SK-N-SH (cell line): ENCODE measurements around the gene ELAVL2. TPM values are rescaled to one million over a fixed set of nuclear protein-coding genes. Genes with fewer than 3 reads are reported as not detected.
A peak's percentile ranks its signal among the peaks of the same experiment; 100 is the strongest.

Experiments used
- CTCF ChIA-PET: fragments of 300-600, 350-600 bp; formaldehyde crosslinking; extraction: SDS; loops from one replicate; lab custom pipeline; 2021; lab: Yijun Ruan, JAX
- POLR2A ChIA-PET: fragments of 350-600 bp; sonication (Branson Sonifier 250); formaldehyde crosslinking; extraction: SDS; loops from one replicate; lab custom pipeline; 2020; ENCODE audit warnings: antibody characterized with exemption, inconsistent platforms; lab: Yijun Ruan, JAX
- DNase-seq: peaks from one replicate; pipeline ENCODE4 v3.0.0; 2012
- H2AFZ ChIP-seq: fragments of 200-600 bp; sonication (generic); 2 replicates; pipeline ENCODE4 v1.8.1; 2016; ENCODE audit warnings: antibody characterized with exemption, mild to moderate bottlenecking, low read depth
- H3F3A ChIP-seq: fragments of 200-600 bp; sonication (generic); replicated peaks from 2 replicates; pipeline ENCODE3; 2016; ENCODE audit warnings: antibody characterized with exemption, mild to moderate bottlenecking; ENCODE audit not compliant: insufficient read depth
- H3K27ac ChIP-seq, 2 experiments: fragments of 200-500 bp in 1 of 2; fragments of 200-600 bp in 1 of 2; sonication (Bioruptor generic) in 1 of 2; sonication (generic), shearing (Covaris generic) in 1 of 2; 2 replicates each; pipeline versions ENCODE4 v1.5.1 to v1.6.1; 2014 to 2016; ENCODE audit warnings: low read depth in 2 of 2, inconsistent platforms in 1 of 2, low read length in 1 of 2, mild to moderate bottlenecking in 1 of 2, mixed read lengths in 1 of 2
- H3K27me3 ChIP-seq: fragments of 200-600 bp; sonication (generic), shearing (Covaris generic); 2 replicates; pipeline ENCODE4 v1.6.1; 2016; ENCODE audit warnings: mixed run types; ENCODE audit not compliant: insufficient read depth
- H3K36me3 ChIP-seq, 2 experiments: fragments of 200-500 bp in 1 of 2; fragments of 200-600 bp in 1 of 2; sonication (Bioruptor generic) in 1 of 2; sonication (generic) in 1 of 2; replicated peaks in 1 of 2; 2 replicates each; pipeline versions ENCODE3 to v1.5.1; 2014 to 2016; ENCODE audit warnings: low read length in 1 of 2, mild to moderate bottlenecking in 1 of 2; ENCODE audit not compliant: insufficient read depth in 2 of 2, control insufficient read depth in 1 of 2
- H3K4me1 ChIP-seq, 2 experiments: fragments of 200-500 bp in 1 of 2; fragments of 200-600 bp in 1 of 2; sonication (Bioruptor generic) in 1 of 2; sonication (generic), shearing (Covaris generic) in 1 of 2; 2 replicates each; pipeline versions ENCODE4 v1.5.1 to v1.6.1; 2014 to 2016; ENCODE audit warnings: low read depth in 1 of 2, low read length in 1 of 2, mixed run types in 1 of 2; ENCODE audit not compliant: insufficient read depth in 2 of 2, control insufficient read depth in 1 of 2
- H3K4me2 ChIP-seq: fragments of 200-600 bp; sonication (generic), shearing (Covaris generic); 2 replicates; pipeline ENCODE4 v1.6.1; 2017; ENCODE audit warnings: mixed run types
- H3K4me3 ChIP-seq, 2 experiments: fragments of 200-500 bp in 1 of 2; fragments of 200-600 bp in 1 of 2; sonication (Bioruptor generic) in 1 of 2; sonication (generic), shearing (Covaris generic) in 1 of 2; 2 replicates each; pipeline versions ENCODE4 v1.5.1 to v1.8.1; 2014 to 2016; ENCODE audit warnings: low read depth in 2 of 2, inconsistent platforms in 1 of 2, low read length in 1 of 2, mild to moderate bottlenecking in 1 of 2, mixed read lengths in 1 of 2, moderate library complexity in 1 of 2
- H3K79me2 ChIP-seq: fragments of 200-600 bp; sonication (generic); 2 replicates; pipeline ENCODE4 v1.8.1; 2017; ENCODE audit warnings: mild to moderate bottlenecking; ENCODE audit not compliant: insufficient read depth
- H3K9ac ChIP-seq: fragments of 200-600 bp; sonication (generic); 2 replicates; pipeline ENCODE4 v1.6.1; 2017; ENCODE audit warnings: mixed run types
- H3K9me2 ChIP-seq: fragments of 200-600 bp; sonication (generic); 2 replicates; pipeline ENCODE4 v1.6.1; 2017; ENCODE audit warnings: mixed run types
- H3K9me3 ChIP-seq: fragments of 200-600 bp; sonication (generic); 2 replicates; pipeline ENCODE4 v1.6.1; 2017; ENCODE audit warnings: mixed run types, mild to moderate bottlenecking, moderate library complexity
- H4K20me1 ChIP-seq: fragments of 200-600 bp; sonication (generic); 2 replicates; pipeline ENCODE4 v1.6.1; 2017; ENCODE audit warnings: mild to moderate bottlenecking, mixed run types; ENCODE audit not compliant: insufficient read depth
- CHD2 ChIP-seq: fragments of 150-350 bp; IDR thresholded peaks from 2 replicates; pipeline ENCODE4 v1.6.1; 2018; ENCODE audit warnings: low read length; ENCODE audit not compliant: partially characterized antibody
- EP300 ChIP-seq, 2 experiments: IDR thresholded peaks; 2 replicates each; pipeline versions ENCODE4 v1.4.0 to v1.6.1; 2012; ENCODE audit warnings: borderline replicate concordance in 1 of 2, low read depth in 1 of 2, low read length in 1 of 2
- FOXJ3 ChIP-seq: sonication (generic); formaldehyde crosslinking; IDR thresholded peaks from 2 replicates; pipeline ENCODE4 v1.5.1; 2020; ENCODE audit warnings: mild to moderate bottlenecking, missing genetic modification reagents
- GABPA ChIP-seq: IDR thresholded peaks from 2 replicates; pipeline ENCODE4 v1.4.0; 2012; ENCODE audit warnings: low read depth, mild to moderate bottlenecking
- GATA2 ChIP-seq: sonication (generic); formaldehyde crosslinking; IDR thresholded peaks from 2 replicates; pipeline ENCODE4 v1.5.0; 2020; ENCODE audit warnings: mild to moderate bottlenecking, missing genetic modification reagents
- MXI1 ChIP-seq: IDR thresholded peaks from 2 replicates; pipeline ENCODE4 v1.6.1; 2012; ENCODE audit warnings: mild to moderate bottlenecking, low read depth, low read length, improper control_type of control experiment
- RAD21 ChIP-seq: IDR thresholded peaks from 2 replicates; pipeline ENCODE4 v1.6.1; 2012; ENCODE audit warnings: mild to moderate bottlenecking, low read length
- RCOR1 ChIP-seq: fragments of 150-350 bp; IDR thresholded peaks from 2 replicates; pipeline ENCODE4 v1.6.1; 2017; ENCODE audit warnings: antibody characterized with exemption, low read length
- REST ChIP-seq: IDR thresholded peaks from 2 replicates; pipeline ENCODE4 v1.6.1; 2012; ENCODE audit warnings: mild to moderate bottlenecking, low read depth, low read length, moderate library complexity
- RFX5 ChIP-seq: IDR thresholded peaks from 2 replicates; pipeline ENCODE4 v1.6.1; 2012; ENCODE audit warnings: mild to moderate bottlenecking, improper control_type of control experiment, low read length
- RXRA ChIP-seq: IDR thresholded peaks from 2 replicates; pipeline ENCODE4 v1.4.0; 2012; ENCODE audit warnings: low read depth, mild to moderate bottlenecking, borderline replicate concordance
- WGBS: methylation state at CpG from one replicate; pipeline ENCODE4 v1.1.6; 2017; ENCODE audit warnings: low lambda C conversion rate; 5-methylcytosine and 5-hydroxymethylcytosine counted together
- polyA plus RNA-seq, 3 experiments: library from polyadenylated mRNA; depleted of rRNA; stranded (reverse); fragments of >200 nt; gene quantifications; 2 replicates each; pipeline ENCODE4 v1.2.3, GENCODE V29; 2012

Gene ELAVL2
- polyA plus RNA-seq, 1 of the 3 experiments (the other 2 are of a cell fraction): 0.15 TPM

DNA sequence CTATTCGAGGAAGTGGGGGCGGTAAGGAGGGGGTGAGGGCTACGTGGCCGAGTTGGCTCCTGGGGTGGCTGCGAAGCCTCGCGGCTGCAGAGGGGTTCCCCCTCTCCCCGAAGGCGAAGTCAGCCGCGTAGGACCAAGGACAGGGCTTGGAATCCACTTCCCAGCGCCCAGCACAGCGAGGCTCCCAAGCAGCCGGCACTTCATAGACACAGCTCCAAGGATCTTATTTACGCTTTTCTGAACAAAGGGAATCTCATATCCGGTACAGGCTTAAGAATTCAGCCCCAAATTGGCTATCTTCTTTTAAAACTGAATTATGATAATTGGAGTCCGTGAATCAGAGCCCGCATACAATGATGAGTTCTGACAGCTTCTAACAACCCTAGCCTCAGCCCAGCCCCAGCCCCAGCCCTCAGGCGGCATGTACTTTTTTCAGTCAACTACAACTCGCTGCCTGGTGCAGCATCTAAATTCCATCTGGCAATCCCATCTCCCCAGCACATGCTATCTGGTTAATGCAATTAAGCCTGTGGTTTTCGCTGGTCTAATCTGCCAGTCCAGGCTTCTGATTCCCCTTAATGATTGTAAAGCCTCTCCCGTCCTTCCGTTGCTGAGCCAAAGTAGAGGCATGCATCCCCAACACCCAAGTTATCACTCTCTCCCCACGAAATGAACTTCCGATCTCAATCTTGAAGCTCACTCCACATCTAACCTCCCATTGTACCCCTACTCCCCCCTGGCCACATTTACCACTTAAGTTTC is 1.0 kb downstream of the ELAVL2 start:
- Histone ChIP-seq H3K9me2 (no peaks in the 10 kb centered on the region), H3K36me3 (no peaks in the 10 kb centered on the region), H3F3A (no peaks in the 10 kb centered on the region), H4K20me1 (no peaks in the 10 kb centered on the region), H3K4me2 (peak overlapping the region; percentile 94), H3K4me3 (peak overlapping the region; percentile 64 to 75), H2AFZ (peak overlapping the region; percentile 99), H3K79me2 (no peaks in the 10 kb centered on the region), H3K9me3 (no peaks in the 10 kb centered on the region), H3K27ac (peak overlapping the region in 1 of 2 experiments; percentile 89; a peak in 2 of 4 replicates), H3K4me1 (peaks cover 0 to 29% of the 10 kb centered on the region in 2 experiments; a peak in 2 of 4 replicates), H3K27me3 (peaks cover 15% of the 10 kb centered on the region), H3K9ac (peak overlapping the region; percentile 29; the same call in 1 of the 2 replicates)
- TF ChIP-seq RCOR1 (peak; percentile 88), GATA2 (CRISPR knock-in tag) (peak; percentile 93), CHD2 (peak; percentile 75), RXRA (no peak), RAD21 (peak; percentile 30; the same call in 1 of the 2 replicates), RFX5 (no peak), GABPA (no peak), EP300 (IDR thresholded peaks at IDR 0.05; ENCODE audit: borderline replicate concordance in 1 of 2, low read depth in 1 of 2, low read length in 1 of 2) (peak in 1 of 2 experiments; percentile 71; a peak in 2 of 4 replicates), MXI1 (peak; percentile 58; the same call in 1 of the 2 replicates), REST (peak; percentile 94), FOXJ3 (CRISPR knock-in tag) (0 out of 2 replicates have a peak, but pooled peaks have one; percentile 49)
- 1% methylated on average over 19 of the region's 25 CpGs for WGBS
- CTCF ChIA-PET: interaction anchor here (0.5 to 2.4 kb wide), 5 partner anchors 18 to 1817 kb away, joined by 3 to 6 read pairs (median 4); partner anchors contain the start of gene CDKN2B
- peak; percentile 67 for DNase-seq
- POLR2A ChIA-PET: interaction anchor here (0.7 to 1.2 kb wide), 2 partner anchors 123 to 127 kb away, joined by 3 to 6 read pairs; no protein-coding TSS in a partner anchor
